H9 (cell line): ENCODE measurements around the gene CCDC158. TPM values are rescaled to one million over a fixed set of nuclear protein-coding genes. Genes with fewer than 3 reads are reported as not detected.

Experiments used
- DNase-seq: peaks from one replicate; pipeline ENCODE4 v3.0.0-alpha.2; 2017
- H2AFZ ChIP-seq: one replicate; pipeline ENCODE4 v1.6.1; 2013; ENCODE audit warnings: mild to moderate bottlenecking, low read length, control low read depth, moderate library complexity
- H2AK5ac ChIP-seq: 2 replicates; pipeline ENCODE4 v1.6.1; 2013; ENCODE audit warnings: low read length, control low read depth, mixed read lengths; ENCODE audit not compliant: insufficient read length
- H2BK120ac ChIP-seq: one replicate; pipeline ENCODE4 v1.6.1; 2013; ENCODE audit warnings: low read depth, mild to moderate bottlenecking, low read length, control low read depth, inconsistent platforms; ENCODE audit not compliant: poor library complexity, severe bottlenecking
- H2BK12ac ChIP-seq: 2 replicates; pipeline ENCODE4 v1.6.1; 2013; ENCODE audit warnings: low read length, control low read depth, mixed read lengths, low read depth; ENCODE audit not compliant: insufficient read length
- H2BK15ac ChIP-seq: 2 replicates; pipeline ENCODE4 v1.6.1; 2013; ENCODE audit warnings: low read depth, low read length, control low read depth
- H2BK20ac ChIP-seq: one replicate; pipeline ENCODE4 v1.6.1; 2013; ENCODE audit warnings: low read depth, mild to moderate bottlenecking, low read length, control low read depth, inconsistent platforms; ENCODE audit not compliant: poor library complexity, severe bottlenecking
- H2BK5ac ChIP-seq: 2 replicates; pipeline ENCODE4 v1.6.1; 2013; ENCODE audit warnings: low read length, control low read depth, mixed read lengths; ENCODE audit not compliant: insufficient read length
- H3K14ac ChIP-seq: 2 replicates; pipeline ENCODE4 v1.6.1; 2013; ENCODE audit warnings: low read length, control low read depth; ENCODE audit not compliant: insufficient read depth
- H3K18ac ChIP-seq: 2 replicates; pipeline ENCODE4 v1.6.1; 2013; ENCODE audit warnings: low read depth, mild to moderate bottlenecking, mixed read lengths, low read length, control low read depth; ENCODE audit not compliant: insufficient read length
- H3K23ac ChIP-seq: 2 replicates; pipeline ENCODE4 v1.6.1; 2013; ENCODE audit warnings: low read length, control low read depth, mixed read lengths, low read depth; ENCODE audit not compliant: insufficient read length
- H3K23me2 ChIP-seq: 2 replicates; pipeline ENCODE4 v1.6.1; 2013; ENCODE audit warnings: low read depth, mild to moderate bottlenecking, mixed read lengths, low read length, control low read depth; ENCODE audit not compliant: insufficient read length, poor library complexity, severe bottlenecking
- H3K27ac ChIP-seq: 2 replicates; pipeline ENCODE4 v1.5.1; 2013; ENCODE audit warnings: low read length, control low read depth, mixed read lengths, low read depth; ENCODE audit not compliant: insufficient read length
- H3K27me3 ChIP-seq: 2 replicates; pipeline ENCODE4 v1.6.1; 2013; ENCODE audit warnings: low read length, control low read depth, inconsistent platforms; ENCODE audit not compliant: insufficient read depth
- H3K4ac ChIP-seq: 2 replicates; pipeline ENCODE4 v1.6.1; 2013; ENCODE audit warnings: low read depth, mild to moderate bottlenecking, control low read depth, inconsistent platforms, low read length, moderate library complexity
- H3K4me1 ChIP-seq: 2 replicates; pipeline ENCODE4 v1.6.1; 2013; ENCODE audit warnings: low read length, control low read depth, inconsistent platforms; ENCODE audit not compliant: insufficient read depth
- H3K4me2 ChIP-seq: 2 replicates; pipeline ENCODE4 v1.6.1; 2013; ENCODE audit warnings: low read length, control low read depth, mixed read lengths; ENCODE audit not compliant: insufficient read length, insufficient read depth
- H3K56ac ChIP-seq: 2 replicates; pipeline ENCODE4 v1.6.1; 2013; ENCODE audit warnings: low read depth, mild to moderate bottlenecking, mixed read lengths, low read length, control low read depth; ENCODE audit not compliant: insufficient read length
- H3K79me1 ChIP-seq: 2 replicates; pipeline ENCODE4 v1.6.1; 2013; ENCODE audit warnings: low read depth, mild to moderate bottlenecking, moderate library complexity, low read length, control low read depth, inconsistent platforms; ENCODE audit not compliant: insufficient read depth, poor library complexity, severe bottlenecking
- H3K79me2 ChIP-seq: 2 replicates; pipeline ENCODE4 v1.6.1; 2013; ENCODE audit warnings: low read length, control low read depth, inconsistent platforms; ENCODE audit not compliant: insufficient read depth
- H3K9ac ChIP-seq: 2 replicates; pipeline ENCODE4 v1.6.1; 2013; ENCODE audit warnings: low read length, control low read depth, mixed read lengths; ENCODE audit not compliant: insufficient read length; ENCODE audit errors: extremely low read depth
- H3K9me3 ChIP-seq: one replicate; pipeline ENCODE4 v1.6.1; 2013; ENCODE audit warnings: low read depth, low read length, inconsistent platforms; ENCODE audit not compliant: control insufficient read depth
- H3T11ph ChIP-seq: one replicate; pipeline ENCODE4 v1.6.1; 2013; ENCODE audit warnings: mild to moderate bottlenecking, low read length, control low read depth, inconsistent platforms
- H4K20me1 ChIP-seq: one replicate; pipeline ENCODE4 v1.6.1; 2013; ENCODE audit not compliant: control insufficient read depth, insufficient read length, insufficient read depth
- H4K5ac ChIP-seq: 2 replicates; pipeline ENCODE4 v1.6.1; 2013; ENCODE audit warnings: low read depth, mild to moderate bottlenecking, mixed read lengths, low read length, control low read depth; ENCODE audit not compliant: insufficient read length
- H4K8ac ChIP-seq: replicated peaks from 2 replicates; pipeline ENCODE4 v1.6.1; 2013; ENCODE audit warnings: low read length, control low read depth, mixed read lengths, low read depth; ENCODE audit not compliant: insufficient read length
- H4K91ac ChIP-seq: 2 replicates; pipeline ENCODE4 v1.6.1; 2013; ENCODE audit warnings: low read depth, mild to moderate bottlenecking, moderate library complexity, mixed read lengths, low read length, control low read depth; ENCODE audit not compliant: insufficient read length
- H3K27ac Mint-ChIP-seq, 3 experiments: 2 replicates in 2 of 3; 3 replicates in 1 of 3; pipeline ENCODE4 v1.8.0; 2020 to 2021; ENCODE audit warnings: mixed read lengths in 3 of 3, mild to moderate bottlenecking in 1 of 3, moderate library complexity in 1 of 3
- H3K27me3 Mint-ChIP-seq: 2 replicates; pipeline ENCODE4 v1.8.0; 2021; ENCODE audit warnings: low read depth, mild to moderate bottlenecking, moderate library complexity, mixed read lengths
- H3K36me3 Mint-ChIP-seq, 3 experiments: 2 replicates in 2 of 3; 3 replicates in 1 of 3; pipeline ENCODE4 v1.8.0; 2020 to 2021; ENCODE audit warnings: low read depth in 3 of 3, mixed read lengths in 3 of 3; ENCODE audit not compliant: insufficient read depth in 1 of 3
- H3K4me1 Mint-ChIP-seq, 2 experiments: 2 replicates each; pipeline ENCODE4 v1.8.0; 2020; ENCODE audit warnings: mixed read lengths in 2 of 2
- H3K4me3 Mint-ChIP-seq, 2 experiments: 2 replicates in 1 of 2; 3 replicates in 1 of 2; pipeline ENCODE4 v1.8.0; 2020 to 2021; ENCODE audit warnings: mild to moderate bottlenecking in 2 of 2, mixed read lengths in 2 of 2, moderate library complexity in 1 of 2
- H3K9me3 Mint-ChIP-seq, 2 experiments: 2 replicates in 1 of 2; 3 replicates in 1 of 2; pipeline ENCODE4 v1.8.0; 2020; ENCODE audit warnings: mild to moderate bottlenecking in 2 of 2, mixed read lengths in 2 of 2, moderate library complexity in 1 of 2
- WGBS: extraction: QIAGEN DNeasy Blood & Tissue Kit; methylation state at CpG from one replicate; pipeline ENCODE4 v1.1.7; 2013; ENCODE audit warnings: missing lambda C conversion rate, low lambda C conversion rate, mixed read lengths; ENCODE audit not compliant: insufficient read length; ENCODE audit errors: extremely low coverage; 5-methylcytosine and 5-hydroxymethylcytosine counted together
- total RNA-seq: library from RNA; stranded (reverse); gene quantifications from 2 replicates; pipeline ENCODE4 v1.2.1, GENCODE V29; 2021
- TF ChIP-seq, protein P1 (sequence below): fragments of 200-600 bp; sonication (generic); conservative IDR thresholded peaks from 3 replicates; pipeline ENCODE4 v1.8.0; 2021; ENCODE audit warnings: antibody characterized with exemption, mild to moderate bottlenecking

The CCDC158 gene
- total RNA-seq, 1 experiment from 2014 or later: not detected

DNA sequence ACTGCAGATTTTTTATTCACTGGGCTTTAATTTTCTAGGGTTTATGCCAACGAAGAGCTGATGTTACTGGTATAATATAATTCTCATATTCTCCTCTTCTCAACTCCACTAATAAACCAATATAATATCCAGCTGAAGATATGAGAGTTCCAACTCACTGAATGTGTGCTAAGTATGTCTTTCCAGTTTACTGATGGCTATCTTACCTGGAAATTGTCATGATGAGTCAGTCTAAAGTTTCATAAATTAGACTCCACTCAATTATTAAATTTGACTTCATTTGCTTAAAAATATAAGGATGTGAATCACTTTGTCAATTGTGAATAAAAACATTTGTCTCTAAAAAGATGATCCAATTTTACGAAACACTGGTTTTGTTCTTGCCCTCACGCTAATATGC lies 86.1 kb downstream of the CCDC158 start:
- H2BK5ac ChIP-seq: no peak overlapping the region
- H3K9ac ChIP-seq: no peak overlapping the region
- H3K18ac ChIP-seq: no peak overlapping the region
- H3K79me1 ChIP-seq: no peaks in the 10 kb centered on the region
- H3K27me3 Mint-ChIP-seq: peaks cover 2% of the 10 kb centered on the region
- no peak overlapping the region for H2BK15ac ChIP-seq
- no peak overlapping the region for H4K91ac ChIP-seq
- H2BK12ac ChIP-seq: no peak overlapping the region
- no peak overlapping the region for H3K27ac ChIP-seq
- no peak overlapping the region for H3K4me3 Mint-ChIP-seq
- H3K23me2 ChIP-seq: no peaks in the 10 kb centered on the region
- H2BK120ac ChIP-seq: no peak overlapping the region
- H3K14ac ChIP-seq: no peak overlapping the region
- H2AFZ ChIP-seq: no peak overlapping the region
- no peak overlapping the region for H3K56ac ChIP-seq
- no peaks in the 10 kb centered on the region for H3K4me1 ChIP-seq
- TF ChIP-seq, protein P1, sequence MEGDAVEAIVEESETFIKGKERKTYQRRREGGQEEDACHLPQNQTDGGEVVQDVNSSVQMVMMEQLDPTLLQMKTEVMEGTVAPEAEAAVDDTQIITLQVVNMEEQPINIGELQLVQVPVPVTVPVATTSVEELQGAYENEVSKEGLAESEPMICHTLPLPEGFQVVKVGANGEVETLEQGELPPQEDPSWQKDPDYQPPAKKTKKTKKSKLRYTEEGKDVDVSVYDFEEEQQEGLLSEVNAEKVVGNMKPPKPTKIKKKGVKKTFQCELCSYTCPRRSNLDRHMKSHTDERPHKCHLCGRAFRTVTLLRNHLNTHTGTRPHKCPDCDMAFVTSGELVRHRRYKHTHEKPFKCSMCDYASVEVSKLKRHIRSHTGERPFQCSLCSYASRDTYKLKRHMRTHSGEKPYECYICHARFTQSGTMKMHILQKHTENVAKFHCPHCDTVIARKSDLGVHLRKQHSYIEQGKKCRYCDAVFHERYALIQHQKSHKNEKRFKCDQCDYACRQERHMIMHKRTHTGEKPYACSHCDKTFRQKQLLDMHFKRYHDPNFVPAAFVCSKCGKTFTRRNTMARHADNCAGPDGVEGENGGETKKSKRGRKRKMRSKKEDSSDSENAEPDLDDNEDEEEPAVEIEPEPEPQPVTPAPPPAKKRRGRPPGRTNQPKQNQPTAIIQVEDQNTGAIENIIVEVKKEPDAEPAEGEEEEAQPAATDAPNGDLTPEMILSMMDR: no peak
- H3T11ph ChIP-seq: no peak overlapping the region
- no peaks in the 10 kb centered on the region for H3K9me3 ChIP-seq
- no peak for DNase-seq
- no peaks in the 10 kb centered on the region for H3K4me1 Mint-ChIP-seq
- no peak overlapping the region for H3K27ac Mint-ChIP-seq
- no peaks in the 10 kb centered on the region for H4K20me1 ChIP-seq
- H3K79me2 ChIP-seq: no peaks in the 10 kb centered on the region
- no peak overlapping the region for H3K4me2 ChIP-seq
- H4K8ac ChIP-seq: no peak overlapping the region
- H4K5ac ChIP-seq: no peak overlapping the region
- H3K36me3 Mint-ChIP-seq: no peaks in the 10 kb centered on the region
- H3K23ac ChIP-seq: no peak overlapping the region
- no peak overlapping the region for H2AK5ac ChIP-seq
- no peak overlapping the region for H3K4ac ChIP-seq
- H3K9me3 Mint-ChIP-seq: no peaks in the 10 kb centered on the region
- H3K27me3 ChIP-seq: no peaks in the 10 kb centered on the region
- WGBS: no CpG with 5 or more reads among the region's 3 CpGs
- no peak overlapping the region for H2BK20ac ChIP-seq
